ENCODE results near the gene DYRK3. TPM values are rescaled to one million over a fixed set of nuclear protein-coding genes. Genes with fewer than 3 reads are reported as not detected.

DYRK3 gene
- total and polyA plus RNA-seq, 9 of the 15 experiments (the other 6 are each of a cell fraction or from before 2014, with no cell fraction given) = 4.5 to 33.7 (median 25.7) TPM

DNA sequence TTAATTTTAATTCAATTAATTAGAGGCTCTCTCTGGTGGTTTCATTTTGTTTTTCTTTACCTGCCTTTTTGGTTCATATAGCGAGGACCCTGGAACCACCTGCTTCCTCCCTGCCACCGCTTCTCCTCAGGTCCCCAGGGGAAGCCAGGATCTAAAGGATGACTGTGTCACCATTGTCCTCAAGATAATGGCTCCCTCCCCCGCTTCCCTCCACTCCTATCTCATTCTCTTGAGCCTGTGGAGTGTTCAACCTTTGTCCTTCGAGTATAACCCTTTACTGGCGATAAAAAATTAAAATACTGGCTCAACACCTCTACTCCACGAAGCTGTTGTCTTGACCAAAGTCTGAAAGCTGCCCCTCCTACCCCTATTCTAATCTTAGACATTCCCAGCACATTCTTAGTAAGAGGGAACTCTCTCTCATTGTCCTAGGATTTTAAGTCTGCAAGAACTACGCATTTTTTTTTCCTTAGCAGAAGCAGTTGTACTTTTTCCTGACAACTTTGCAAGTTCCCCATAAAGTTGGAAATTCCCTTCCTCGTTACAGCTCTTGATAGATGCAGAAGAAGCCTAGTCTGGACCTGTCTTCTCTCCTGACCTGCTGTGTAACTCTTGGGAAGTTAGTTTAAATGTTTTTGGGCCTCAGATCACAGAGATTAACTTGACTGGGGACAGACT is 36.8 kb downstream of the DYRK3 start (continued):
- peak in 1 of 3 experiments; percentile 71 for TF ChIP-seq YY1 (IDR thresholded peaks at IDR 0.05; ENCODE audit: borderline replicate concordance in 1 of 3, control insufficient read depth in 1 of 3, extremely low read depth in 1 of 3, insufficient read depth in 3 of 3, insufficient read length in 1 of 3, insufficient replicate concordance in 2 of 3, low read depth in 1 of 3, low read length in 2 of 3)
- TF ChIP-seq ZNF274 (IDR thresholded peaks at IDR 0.05; ENCODE audit: borderline replicate concordance, low read depth, low read length) = no peak
- no peak for TF ChIP-seq POLR3G (IDR thresholded peaks at IDR 0.05; ENCODE audit: extremely low read depth, insufficient read length, insufficient replicate concordance)
- TF ChIP-seq ZNF232 (CRISPR knock-in tag; IDR thresholded peaks at IDR 0.05) = no peak
- no peak for TF ChIP-seq RFX5 (IDR thresholded peaks at IDR 0.05; ENCODE audit: low read depth, low read length)
- no peak for TF ChIP-seq SMARCB1 (IDR thresholded peaks at IDR 0.05; ENCODE audit: insufficient read length, low read depth)
- no peak for TF ChIP-seq KAT7 (CRISPR knock-in tag; IDR thresholded peaks at IDR 0.05; ENCODE audit: borderline replicate concordance)
- TF ChIP-seq, protein P1, sequence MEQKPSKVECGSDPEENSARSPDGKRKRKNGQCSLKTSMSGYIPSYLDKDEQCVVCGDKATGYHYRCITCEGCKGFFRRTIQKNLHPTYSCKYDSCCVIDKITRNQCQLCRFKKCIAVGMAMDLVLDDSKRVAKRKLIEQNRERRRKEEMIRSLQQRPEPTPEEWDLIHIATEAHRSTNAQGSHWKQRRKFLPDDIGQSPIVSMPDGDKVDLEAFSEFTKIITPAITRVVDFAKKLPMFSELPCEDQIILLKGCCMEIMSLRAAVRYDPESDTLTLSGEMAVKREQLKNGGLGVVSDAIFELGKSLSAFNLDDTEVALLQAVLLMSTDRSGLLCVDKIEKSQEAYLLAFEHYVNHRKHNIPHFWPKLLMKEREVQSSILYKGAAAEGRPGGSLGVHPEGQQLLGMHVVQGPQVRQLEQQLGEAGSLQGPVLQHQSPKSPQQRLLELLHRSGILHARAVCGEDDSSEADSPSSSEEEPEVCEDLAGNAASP (IDR thresholded peaks at IDR 0.05) = no peak
- TF ChIP-seq HEY1 (CRISPR knock-in tag; IDR thresholded peaks at IDR 0.05; ENCODE audit: borderline replicate concordance) = no peak
- no peak for TF ChIP-seq XRCC5 (IDR thresholded peaks at IDR 0.05; ENCODE audit: low read depth, low read length)
